ENCODE data around the gene IFNA6. TPM values are rescaled to one million over a fixed set of nuclear protein-coding genes. Genes with fewer than 3 reads are reported as not detected.

Gene IFNA6
- total and polyA plus RNA-seq, 2 donors (not counting 3 experiments of a cell fraction or from before 2014, with no cell fraction given) = not detected

DNA sequence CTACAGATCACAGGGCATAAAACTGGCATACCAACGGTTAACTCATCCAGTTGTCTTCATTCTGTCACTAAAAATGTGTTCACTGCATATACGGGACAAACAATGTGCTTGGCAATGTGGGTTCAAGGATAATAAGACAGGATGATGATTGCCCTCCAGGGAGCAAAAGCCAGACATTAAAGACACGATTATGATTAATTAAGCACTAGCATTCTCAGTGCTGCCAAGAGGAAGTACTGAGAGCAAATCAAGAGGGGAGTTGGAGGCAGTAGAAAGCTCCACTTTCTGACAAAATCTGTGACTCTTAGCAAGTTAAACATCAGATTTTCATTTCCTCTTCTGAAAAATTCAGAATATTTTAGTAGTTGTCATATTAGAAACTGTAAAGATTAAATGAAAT is 49.3 kb upstream of the IFNA6 start:
- Histone ChIP-seq H2AFZ (ENCODE audit: low read depth, low read length) (no peak overlapping the region), H3K4me3 (replicated peaks in 1 of 3; ENCODE audit: insufficient read depth in 1 of 3, low read depth in 1 of 3, low read length in 3 of 3) (no peak overlapping the region), H3K9me3 (replicated peaks; ENCODE audit: control insufficient read depth, insufficient read depth, low read length) (no peaks in the 10 kb centered on the region), H3K79me2 (ENCODE audit: control insufficient read depth, insufficient read depth, low read length) (no peaks in the 10 kb centered on the region), H4K20me1 (replicated peaks; ENCODE audit: control insufficient read depth, extremely low read depth, insufficient read depth, low read length) (no peaks in the 10 kb centered on the region), H3K36me3 (ENCODE audit: control insufficient read depth in 2 of 2, extremely low read depth in 1 of 2, insufficient read depth in 2 of 2, low read length in 2 of 2) (no peaks in the 10 kb centered on the region), H3K4me2 (ENCODE audit: insufficient read depth, low read length) (no peak overlapping the region), H3K27me3 (ENCODE audit: control insufficient read depth in 2 of 2, insufficient read depth in 2 of 2, low read length in 2 of 2) (peaks cover 37 to 88% of the 10 kb centered on the region in 2 experiments), H3K9me1 (replicated peaks; ENCODE audit: control insufficient read depth, extremely low read depth, insufficient read depth, low read length) (no peaks in the 10 kb centered on the region), H3K9ac (replicated peaks; ENCODE audit: extremely low read depth, insufficient read depth, low read length) (no peak overlapping the region), H3K4me1 (ENCODE audit: control insufficient read depth, extremely low read depth, insufficient read depth, low read length) (no peaks in the 10 kb centered on the region), H3K27ac (ENCODE audit: insufficient read depth, low read depth, low read length) (no peak overlapping the region)
- ChIA-PET CTCF (interaction anchor here (1.3 kb wide), 1 partner anchor 64 kb away, joined by 3 read pairs; the partner anchor contains the start of gene KLHL9), POLR2A (no interaction called here)
- TF ChIP-seq JUN (IDR thresholded peaks at IDR 0.05; ENCODE audit: borderline replicate concordance, insufficient read depth, insufficient read length, low read depth) (no peak), POLR2AphosphoS5 (IDR thresholded peaks at IDR 0.05; ENCODE audit: insufficient read depth, low read depth, low read length) (no peak), GATA2 (IDR thresholded peaks at IDR 0.05; ENCODE audit: insufficient read depth, insufficient read length, low read depth, low read length) (no peak), POLR2A (IDR thresholded peaks at IDR 0.05; ENCODE audit: low read depth, low read length) (no peak), FOS (IDR thresholded peaks at IDR 0.05; ENCODE audit: borderline replicate concordance, insufficient read depth, low read length) (no peak), EZH2 (IDR thresholded peaks at IDR 0.05; ENCODE audit: borderline replicate concordance, low read depth, low read length, severe bottlenecking) (no peak), MYC (IDR thresholded peaks at IDR 0.05; ENCODE audit: low read depth, low read length) (no peak)
- TF ChIP-seq, protein P1, sequence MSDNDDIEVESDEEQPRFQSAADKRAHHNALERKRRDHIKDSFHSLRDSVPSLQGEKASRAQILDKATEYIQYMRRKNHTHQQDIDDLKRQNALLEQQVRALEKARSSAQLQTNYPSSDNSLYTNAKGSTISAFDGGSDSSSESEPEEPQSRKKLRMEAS (IDR thresholded peaks at IDR 0.05; ENCODE audit: insufficient read depth, insufficient read length) = no peak
- TF ChIP-seq, protein P2, sequence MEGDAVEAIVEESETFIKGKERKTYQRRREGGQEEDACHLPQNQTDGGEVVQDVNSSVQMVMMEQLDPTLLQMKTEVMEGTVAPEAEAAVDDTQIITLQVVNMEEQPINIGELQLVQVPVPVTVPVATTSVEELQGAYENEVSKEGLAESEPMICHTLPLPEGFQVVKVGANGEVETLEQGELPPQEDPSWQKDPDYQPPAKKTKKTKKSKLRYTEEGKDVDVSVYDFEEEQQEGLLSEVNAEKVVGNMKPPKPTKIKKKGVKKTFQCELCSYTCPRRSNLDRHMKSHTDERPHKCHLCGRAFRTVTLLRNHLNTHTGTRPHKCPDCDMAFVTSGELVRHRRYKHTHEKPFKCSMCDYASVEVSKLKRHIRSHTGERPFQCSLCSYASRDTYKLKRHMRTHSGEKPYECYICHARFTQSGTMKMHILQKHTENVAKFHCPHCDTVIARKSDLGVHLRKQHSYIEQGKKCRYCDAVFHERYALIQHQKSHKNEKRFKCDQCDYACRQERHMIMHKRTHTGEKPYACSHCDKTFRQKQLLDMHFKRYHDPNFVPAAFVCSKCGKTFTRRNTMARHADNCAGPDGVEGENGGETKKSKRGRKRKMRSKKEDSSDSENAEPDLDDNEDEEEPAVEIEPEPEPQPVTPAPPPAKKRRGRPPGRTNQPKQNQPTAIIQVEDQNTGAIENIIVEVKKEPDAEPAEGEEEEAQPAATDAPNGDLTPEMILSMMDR (IDR thresholded peaks at IDR 0.05; ENCODE audit: extremely low read depth in 1 of 2, insufficient read depth in 1 of 2, low read depth in 1 of 2, low read length in 2 of 2) = no peak
- dilution Hi-C loops (cut with MboI; ENCODE audit: extremely low pct_ligation_motif_present, low sequenced_read_pairs) (no loop called here), intact Hi-C loops (cut with micrococcal nuclease) (no loop called here)
- no TSS peak for BruUV-seq (replicated peaks)
- FAIRE-seq (no peak), DNase-seq (ENCODE audit: low read depth, low spot score) (no peak)
